ENCODE results near the gene GRIA1. TPM values are rescaled to one million over a fixed set of nuclear protein-coding genes. Genes with fewer than 3 reads are reported as not detected.

Gene GRIA1
- total RNA-seq, 2 donors from 2014 or later: 1.2 TPM; not detected in 1

- peaks cover 7% of the 10 kb centered on the region for H3K27me3 Mint-ChIP-seq (ENCODE audit: insufficient read depth)
- no peak overlapping the region for H3K27ac Mint-ChIP-seq
- Histone ChIP-seq H3K9ac (ENCODE audit: extremely low read depth, low read length, poor library complexity, severe bottlenecking) (no peak overlapping the region), H3K4me1 (ENCODE audit: control insufficient read depth, insufficient read depth, low read length) (no peaks in the 10 kb centered on the region), H3K27me3 (ENCODE audit: control insufficient read depth, insufficient read depth, low read length, poor library complexity, severe bottlenecking) (no peaks in the 10 kb centered on the region), H3K36me3 (ENCODE audit: control insufficient read depth, insufficient read depth, low read length) (no peaks in the 10 kb centered on the region), H3K27ac (ENCODE audit: low read depth, low read length) (no peak overlapping the region), H3K9me3 (ENCODE audit: control insufficient read depth, low read length) (peaks cover 8% of the 10 kb centered on the region), H3K4me3 (ENCODE audit: low read length) (no peak overlapping the region)
- 82 to 91% methylated on average over 2 of the region's 2 CpGs for WGBS, 2 experiments (ENCODE audit: insufficient coverage in 1 of 2, insufficient read length in 1 of 2)
- H3K4me3 Mint-ChIP-seq: no peak overlapping the region
- no peak for DNase-seq
- H3K36me3 Mint-ChIP-seq (ENCODE audit: low read depth): no peaks in the 10 kb centered on the region
- H3K4me1 Mint-ChIP-seq: peaks cover 3% of the 10 kb centered on the region
- TF ChIP-seq CTCF (conservative IDR thresholded peaks at IDR 0.05): no peak
- H3K9me3 Mint-ChIP-seq: no peaks in the 10 kb centered on the region
Measured at GRCh38 chr5:153463806-153464205, 26.7 kb upstream of the GRIA1 start.

DNA sequence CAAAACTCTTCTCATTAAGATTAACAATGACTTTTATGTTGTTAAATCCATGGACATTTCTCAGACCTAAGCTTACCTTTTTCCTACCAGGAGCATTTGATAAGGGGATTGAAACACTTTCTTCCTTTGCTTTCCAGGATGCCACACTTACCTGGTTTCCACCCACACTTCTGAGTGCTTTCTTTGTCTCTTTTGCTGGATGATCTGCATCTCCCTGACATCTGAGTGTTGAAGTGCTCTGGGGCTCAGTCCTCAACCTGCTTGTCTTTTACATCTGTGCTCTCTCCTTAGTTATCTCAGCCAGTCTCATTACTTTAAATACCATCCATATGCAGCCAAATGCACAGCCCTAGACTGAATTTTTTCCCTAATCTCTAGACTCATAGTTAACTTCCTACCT lies 22.9 kb upstream of the GRIA1 start:
- Histone ChIP-seq H3K9me3 (ENCODE audit: control insufficient read depth, low read length) (peaks cover 8% of the 10 kb centered on the region), H3K36me3 (ENCODE audit: control insufficient read depth, insufficient read depth, low read length) (no peaks in the 10 kb centered on the region), H3K9ac (ENCODE audit: extremely low read depth, low read length, poor library complexity, severe bottlenecking) (no peak overlapping the region), H3K4me1 (ENCODE audit: control insufficient read depth, insufficient read depth, low read length) (no peaks in the 10 kb centered on the region), H3K27me3 (ENCODE audit: control insufficient read depth, insufficient read depth, low read length, poor library complexity, severe bottlenecking) (no peaks in the 10 kb centered on the region), H3K27ac (ENCODE audit: low read depth, low read length) (no peak overlapping the region), H3K4me3 (ENCODE audit: low read length) (no peak overlapping the region)
- H3K4me1 Mint-ChIP-seq: peaks cover 6% of the 10 kb centered on the region
- H3K4me3 Mint-ChIP-seq: no peak overlapping the region
- no peaks in the 10 kb centered on the region for H3K9me3 Mint-ChIP-seq
- DNase-seq: no peak
- no peak for TF ChIP-seq CTCF (conservative IDR thresholded peaks at IDR 0.05)
- H3K27me3 Mint-ChIP-seq (ENCODE audit: insufficient read depth): peaks cover 6% of the 10 kb centered on the region
- H3K36me3 Mint-ChIP-seq (ENCODE audit: low read depth): no peaks in the 10 kb centered on the region
- H3K27ac Mint-ChIP-seq: no peak overlapping the region

GRCh38 chr5:153469423-153469822 lies 21.0 kb upstream of the GRIA1 start:
- H3K9me3 Mint-ChIP-seq: peaks cover 4% of the 10 kb centered on the region
- TF ChIP-seq CTCF (conservative IDR thresholded peaks at IDR 0.05): no peak

More at GRCh38 chr5:153469423-153469822, 21.0 kb upstream of the GRIA1 start:
- Mint-ChIP-seq H3K36me3 (ENCODE audit: low read depth) (no peaks in the 10 kb centered on the region), H3K4me1 (peaks cover 3% of the 10 kb centered on the region), H3K27me3 (ENCODE audit: insufficient read depth) (peaks cover 3% of the 10 kb centered on the region), H3K27ac (no peak overlapping the region), H3K4me3 (no peak overlapping the region)
- 90 to 96% methylated on average over 3 of the region's 3 CpGs for WGBS, 2 experiments (ENCODE audit: insufficient coverage in 1 of 2, insufficient read length in 1 of 2)
- no peak for DNase-seq
- H3K9me3 ChIP-seq (ENCODE audit: control insufficient read depth, low read length): peaks cover 8% of the 10 kb centered on the region
- no peak overlapping the region for H3K9ac ChIP-seq (ENCODE audit: extremely low read depth, low read length, poor library complexity, severe bottlenecking)
- no peaks in the 10 kb centered on the region for H3K27me3 ChIP-seq (ENCODE audit: control insufficient read depth, insufficient read depth, low read length, poor library complexity, severe bottlenecking)
- no peak overlapping the region for H3K4me3 ChIP-seq (ENCODE audit: low read length)
- no peak overlapping the region for H3K27ac ChIP-seq (ENCODE audit: low read depth, low read length)
- no peaks in the 10 kb centered on the region for H3K36me3 ChIP-seq (ENCODE audit: control insufficient read depth, insufficient read depth, low read length)
- H3K4me1 ChIP-seq (ENCODE audit: control insufficient read depth, insufficient read depth, low read length): no peaks in the 10 kb centered on the region

All from endodermal cell (in vitro differentiated cells).